ENCODE data around the gene SPAG16. TPM values are rescaled to one million over a fixed set of nuclear protein-coding genes. Genes with fewer than 3 reads are reported as not detected.
"Not testable (repeated sequence)": the region's sequence is repeated elsewhere in the genome, so short reads cannot be mapped to it uniquely, and the experiment has no call there.

The SPAG16 gene
- polyA plus RNA-seq, 4 donors, result 52.3 to 69.7 (median 66.3) TPM

DNA sequence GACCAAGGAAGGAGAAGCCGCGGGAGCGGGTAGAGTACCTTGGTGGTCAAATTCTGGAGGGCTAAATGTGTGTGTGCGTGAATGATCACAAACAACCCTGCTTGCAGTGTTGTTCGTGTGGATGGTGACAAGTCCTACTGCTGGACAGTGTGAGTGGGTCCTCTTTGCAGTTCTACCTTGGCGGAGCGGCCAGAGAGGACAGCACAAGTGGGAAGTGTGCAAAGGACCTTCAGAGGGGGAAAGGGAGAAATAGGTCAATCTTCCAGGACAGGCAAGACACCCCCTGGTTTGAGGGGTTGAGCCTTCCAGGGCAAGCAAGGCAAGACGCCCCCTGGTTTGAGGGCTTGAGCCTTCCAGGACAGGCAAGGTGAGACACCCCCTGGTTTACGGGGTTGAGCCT, 122.8 kb downstream of the SPAG16 start:
- DNase-seq (ENCODE audit: low read depth in 4 of 4, low spot score in 2 of 4), result not testable (repeated sequence)

GRCh38 chr2:213408426-213409070, 124.3 kb downstream of the SPAG16 start:
- not testable (repeated sequence) for DNase-seq (ENCODE audit: low read depth in 4 of 4, low spot score in 2 of 4)

DNA sequence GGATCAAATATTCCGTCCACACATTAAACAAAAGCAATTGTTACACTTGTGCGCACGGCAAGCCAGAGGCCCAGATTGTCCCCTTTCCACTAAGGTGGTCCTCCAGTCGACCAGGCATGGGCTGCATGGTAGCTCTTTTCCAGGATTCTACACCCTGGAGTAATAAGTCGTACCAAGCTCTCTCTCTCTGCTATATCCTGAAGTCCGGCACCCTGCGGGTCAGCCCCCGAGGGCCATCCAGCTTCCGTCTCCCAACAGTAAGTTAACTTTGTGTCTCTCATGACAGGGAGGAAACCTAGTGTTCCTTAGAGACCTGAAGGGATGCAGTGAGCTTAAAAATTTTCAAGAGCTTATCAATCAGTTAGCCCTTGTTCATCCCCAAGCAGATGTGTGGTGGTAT, 126.4 kb downstream of the SPAG16 start:
- DNase-seq (ENCODE audit: low read depth in 4 of 4, low spot score in 2 of 4), result not testable (repeated sequence)

- DNase-seq (ENCODE audit: low read depth in 4 of 4, low spot score in 2 of 4), result no peak
Measured at GRCh38 chr2:213411582-213412289, 127.5 kb downstream of the SPAG16 start.

DNA sequence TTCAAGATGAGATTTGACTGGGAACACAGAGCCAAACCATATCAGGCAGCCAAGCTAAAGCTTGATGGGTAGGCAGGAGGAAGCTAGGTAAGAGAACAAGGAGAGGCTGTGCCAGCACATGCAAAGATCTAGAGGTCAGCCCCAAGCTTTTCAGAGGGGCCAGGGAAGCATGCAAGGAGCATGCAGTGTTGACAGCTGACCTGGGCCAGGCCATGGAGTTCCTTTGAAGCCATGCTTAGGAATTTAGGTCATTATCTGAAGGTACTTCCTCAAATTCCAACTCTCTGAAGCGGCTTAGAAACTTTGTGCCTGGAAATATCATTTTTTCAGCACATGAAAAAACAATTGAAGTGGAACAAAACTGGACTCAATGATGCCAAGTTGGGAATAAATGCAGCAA, 130.8 kb downstream of the SPAG16 start:
- DNase-seq (ENCODE audit: low read depth in 4 of 4, low spot score in 2 of 4), result no peak

- DNase-seq (ENCODE audit: low read depth in 4 of 4, low spot score in 2 of 4), result no peak
Measured at GRCh38 chr2:213416832-213417231, 132.6 kb downstream of the SPAG16 start.

DNA sequence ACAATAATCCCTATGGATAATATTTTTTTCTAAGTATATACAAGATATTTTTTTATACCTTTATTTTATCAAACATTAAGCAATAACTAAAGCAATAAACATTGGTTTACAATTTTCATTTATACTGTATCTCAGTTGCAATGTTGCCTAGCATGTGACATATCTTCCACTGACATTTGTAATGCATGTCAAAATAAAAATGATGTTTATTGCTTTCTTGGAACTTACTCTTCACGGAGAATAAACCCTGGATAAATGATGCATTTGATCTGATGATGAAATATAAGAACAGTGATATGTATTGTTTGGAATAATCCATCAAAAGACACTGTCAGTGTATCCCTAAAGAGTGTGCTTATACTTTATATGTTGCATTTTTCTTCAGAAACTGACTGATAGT, 135.7 kb downstream of the SPAG16 start:
- DNase-seq (ENCODE audit: low read depth in 4 of 4, low spot score in 2 of 4), result no peak

GRCh38 chr2:213420828-213421385, 136.6 kb downstream of the SPAG16 start:
- no peak for DNase-seq (ENCODE audit: low read depth in 4 of 4, low spot score in 2 of 4)

DNA sequence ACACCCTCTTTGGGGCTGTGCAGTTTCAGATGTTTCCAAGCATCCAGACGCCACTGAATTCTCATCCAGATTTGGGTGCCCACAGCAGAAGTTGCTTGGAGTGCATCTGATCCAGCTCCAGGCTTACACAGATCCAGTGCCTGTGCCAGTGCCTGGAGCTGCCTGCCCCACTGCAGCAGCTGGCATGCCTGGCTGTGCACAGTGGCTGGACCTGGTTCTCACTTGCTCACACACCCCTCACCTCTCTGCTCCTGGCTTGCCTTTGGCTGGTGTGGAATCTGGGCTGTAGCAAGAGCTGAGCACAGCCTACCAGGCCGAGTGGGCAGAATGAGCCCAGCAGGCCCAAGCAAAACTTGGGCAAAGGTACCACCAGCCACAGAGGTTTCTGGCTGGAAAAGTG, 137.9 kb downstream of the SPAG16 start:
- no peak for DNase-seq (ENCODE audit: low read depth in 4 of 4, low spot score in 2 of 4)

- DNase-seq (ENCODE audit: low read depth in 4 of 4, low spot score in 2 of 4), result no peak
Measured at GRCh38 chr2:213425618-213426017, 141.4 kb downstream of the SPAG16 start.

DNA sequence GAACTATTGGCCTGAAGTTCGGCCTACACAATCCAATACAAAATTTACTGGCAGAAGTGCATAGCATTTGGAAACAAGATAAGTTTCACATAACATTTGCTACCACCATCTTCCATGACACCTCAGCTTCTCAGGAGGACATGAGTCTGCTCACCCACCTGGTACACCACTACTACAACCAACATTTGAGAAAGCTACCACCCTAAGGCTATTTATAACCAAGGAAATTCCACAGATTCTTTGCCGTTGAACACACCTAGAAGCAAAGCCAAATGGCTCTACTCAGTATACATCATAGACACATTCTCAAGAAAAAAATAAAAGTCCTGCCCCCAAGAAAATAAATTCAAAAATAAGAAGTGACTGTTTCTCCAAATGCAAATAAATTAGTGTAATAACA, 145.3 kb downstream of the SPAG16 start:
- DNase-seq (ENCODE audit: low read depth in 4 of 4, low spot score in 2 of 4), result no peak

DNA sequence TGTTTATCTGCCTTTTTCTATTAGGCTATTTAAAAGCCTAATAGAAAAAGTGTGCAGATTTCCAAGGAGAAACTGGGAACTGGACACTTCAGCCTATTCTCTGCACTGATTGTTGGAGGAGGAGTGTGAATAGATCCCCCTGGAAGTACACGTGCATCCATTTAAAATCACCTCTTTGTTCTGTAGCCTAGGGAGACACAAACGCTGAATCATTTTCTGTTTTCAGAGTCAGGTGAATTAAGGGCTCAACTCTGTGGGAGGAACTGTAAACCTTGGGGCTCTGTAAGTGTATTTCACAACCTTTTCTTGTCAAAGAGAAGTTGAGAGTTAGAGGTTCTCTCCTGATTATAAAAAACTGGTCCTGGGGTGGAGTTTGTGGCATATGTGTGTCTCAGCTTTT, 159.7 kb downstream of the SPAG16 start:
- DNase-seq (ENCODE audit: low read depth in 4 of 4, low spot score in 2 of 4), result no peak

DNA sequence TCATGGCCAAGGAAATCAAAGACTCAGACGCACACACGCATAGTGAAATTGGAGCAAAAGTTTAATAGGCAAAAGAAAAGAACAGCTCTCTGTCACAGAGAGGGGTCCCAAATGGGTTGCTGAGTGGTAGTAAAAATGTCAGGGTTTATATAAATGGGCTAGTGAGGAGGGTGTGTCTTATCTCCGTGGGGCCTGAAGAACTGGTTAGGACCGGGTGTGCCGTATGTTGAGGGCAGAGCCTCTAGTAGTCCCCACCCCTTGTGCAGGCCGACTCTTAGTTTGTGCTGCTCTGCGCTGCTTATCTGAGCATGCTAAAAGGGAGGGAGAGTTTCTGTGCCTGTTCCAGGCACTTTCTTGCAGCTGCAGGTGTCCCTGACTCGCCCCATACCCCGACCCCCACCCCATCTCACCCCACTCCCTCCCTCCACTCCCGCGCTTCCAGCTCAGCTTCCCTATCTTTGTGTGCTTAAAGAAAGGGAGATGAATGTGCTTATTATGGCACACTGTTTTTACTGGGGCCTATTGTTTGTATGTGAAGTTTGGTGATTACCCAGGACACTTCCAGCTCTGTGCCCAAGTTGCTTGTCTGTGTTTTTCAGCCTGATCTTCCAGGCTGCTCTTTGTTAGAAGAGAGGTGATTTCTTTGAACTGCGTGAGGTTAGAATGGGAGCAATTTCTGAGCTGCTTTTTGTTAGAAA, 167.4 kb downstream of the SPAG16 start:
- peak; percentile 3 to 21 (median 12) for DNase-seq (ENCODE audit: low read depth in 4 of 4, low spot score in 2 of 4)

GRCh38 chr2:213455316-213456008, 171.2 kb downstream of the SPAG16 start:
- DNase-seq (ENCODE audit: low read depth in 4 of 4, low spot score in 2 of 4), result no peak

- DNase-seq (ENCODE audit: low read depth in 4 of 4, low spot score in 2 of 4), result no peak
Measured at GRCh38 chr2:213475433-213475832, 191.2 kb downstream of the SPAG16 start.

DNA sequence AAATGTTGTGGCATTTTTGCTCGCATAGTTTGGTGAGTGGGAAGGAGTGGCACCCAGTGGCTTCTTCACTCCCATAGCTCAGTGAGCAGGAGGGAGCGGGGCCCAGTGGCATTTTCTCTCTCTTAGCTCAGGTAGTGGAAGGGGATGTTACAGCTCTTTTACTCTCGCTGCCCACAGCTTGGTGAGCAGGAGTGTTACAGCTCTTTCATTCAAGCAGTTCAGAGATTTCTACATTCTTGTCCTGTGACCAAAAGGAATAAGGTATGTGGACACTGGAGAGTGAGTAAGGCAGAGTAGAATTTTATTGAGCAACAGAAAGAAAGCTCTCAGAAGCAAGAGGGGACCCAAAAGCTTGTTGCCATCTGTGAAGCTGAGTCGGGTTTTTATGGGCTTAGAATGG, 192.4 kb downstream of the SPAG16 start:
- DNase-seq (ENCODE audit: low read depth in 4 of 4, low spot score in 2 of 4), result no peak

DNA sequence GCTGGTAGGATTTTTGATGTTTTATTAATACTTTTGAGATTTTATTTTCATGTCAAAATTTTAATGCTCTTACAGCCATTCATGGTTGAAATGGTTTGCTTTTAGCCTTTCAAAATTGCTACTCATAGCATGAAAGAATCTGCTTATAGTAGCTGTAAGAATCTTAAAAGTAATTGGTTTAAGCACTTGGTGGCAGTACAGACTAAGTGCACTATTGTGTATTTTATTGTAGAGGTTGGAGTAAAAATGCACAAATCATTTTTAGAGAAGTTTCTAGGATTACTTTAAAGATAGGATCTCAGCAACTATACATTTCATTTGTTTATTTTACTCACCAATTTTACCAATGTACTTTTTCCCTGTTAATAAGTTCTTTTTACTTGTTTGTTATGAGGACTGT, 205.8 kb downstream of the SPAG16 start:
- no peak for DNase-seq (ENCODE audit: low read depth in 4 of 4, low spot score in 2 of 4)

DNA sequence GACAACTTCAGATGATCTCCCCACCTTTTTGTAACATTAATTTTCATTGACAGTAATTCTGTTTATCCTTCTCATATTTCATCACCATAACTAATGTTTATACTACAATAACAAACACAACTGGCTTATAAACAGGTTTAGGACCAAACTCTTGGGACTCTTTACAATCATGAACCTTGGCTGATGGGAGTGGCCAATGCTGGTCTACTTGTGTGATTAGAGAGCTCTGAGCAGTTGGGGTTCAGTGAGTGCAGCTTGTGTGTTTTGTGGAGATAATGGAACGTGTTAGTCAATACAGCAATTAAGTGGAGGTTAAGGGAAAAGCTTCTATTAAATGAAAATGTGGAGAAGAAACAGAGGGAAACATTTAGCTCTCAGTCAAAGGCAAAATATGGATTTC, 207.1 kb downstream of the SPAG16 start:
- no peak for DNase-seq (ENCODE audit: low read depth in 4 of 4, low spot score in 2 of 4)

DNA sequence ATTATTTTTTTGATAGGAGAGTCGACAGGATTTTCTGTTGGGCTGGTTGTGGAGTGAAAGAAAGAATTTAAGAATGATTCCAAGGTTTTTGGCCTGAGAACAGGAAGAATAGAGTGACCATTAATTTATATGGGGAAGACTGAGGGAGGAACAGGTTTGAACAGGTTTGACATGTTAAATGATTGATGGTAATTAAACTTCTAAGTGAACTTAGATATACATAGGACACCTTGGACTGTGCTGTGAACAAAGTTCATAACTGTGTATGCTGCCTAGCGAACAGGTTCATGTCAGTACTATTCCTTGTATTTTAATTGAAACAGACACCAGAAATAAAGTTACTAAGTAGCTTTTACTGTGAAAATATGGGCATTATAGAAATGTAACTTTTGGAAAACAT, 212.0 kb downstream of the SPAG16 start:
- no peak for DNase-seq (ENCODE audit: low read depth in 4 of 4, low spot score in 2 of 4)

- no peak for DNase-seq (ENCODE audit: low read depth in 4 of 4, low spot score in 2 of 4)
Measured at GRCh38 chr2:213500881-213501280, 216.6 kb downstream of the SPAG16 start.

- no peak for DNase-seq (ENCODE audit: low read depth in 4 of 4, low spot score in 2 of 4)
Measured at GRCh38 chr2:213524164-213524563, 239.9 kb downstream of the SPAG16 start.
